NCI-H187 treated with DMSO at 0.1 percent for 48 hours (cell line): ENCODE data around the gene MGME1.

Experiments
- DNase-seq: peaks from one replicate; lab custom pipeline; 2025; lab: John Stamatoyannopoulos, UW

The MGME1 gene, protein sequence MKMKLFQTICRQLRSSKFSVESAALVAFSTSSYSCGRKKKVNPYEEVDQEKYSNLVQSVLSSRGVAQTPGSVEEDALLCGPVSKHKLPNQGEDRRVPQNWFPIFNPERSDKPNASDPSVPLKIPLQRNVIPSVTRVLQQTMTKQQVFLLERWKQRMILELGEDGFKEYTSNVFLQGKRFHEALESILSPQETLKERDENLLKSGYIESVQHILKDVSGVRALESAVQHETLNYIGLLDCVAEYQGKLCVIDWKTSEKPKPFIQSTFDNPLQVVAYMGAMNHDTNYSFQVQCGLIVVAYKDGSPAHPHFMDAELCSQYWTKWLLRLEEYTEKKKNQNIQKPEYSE

DNA sequence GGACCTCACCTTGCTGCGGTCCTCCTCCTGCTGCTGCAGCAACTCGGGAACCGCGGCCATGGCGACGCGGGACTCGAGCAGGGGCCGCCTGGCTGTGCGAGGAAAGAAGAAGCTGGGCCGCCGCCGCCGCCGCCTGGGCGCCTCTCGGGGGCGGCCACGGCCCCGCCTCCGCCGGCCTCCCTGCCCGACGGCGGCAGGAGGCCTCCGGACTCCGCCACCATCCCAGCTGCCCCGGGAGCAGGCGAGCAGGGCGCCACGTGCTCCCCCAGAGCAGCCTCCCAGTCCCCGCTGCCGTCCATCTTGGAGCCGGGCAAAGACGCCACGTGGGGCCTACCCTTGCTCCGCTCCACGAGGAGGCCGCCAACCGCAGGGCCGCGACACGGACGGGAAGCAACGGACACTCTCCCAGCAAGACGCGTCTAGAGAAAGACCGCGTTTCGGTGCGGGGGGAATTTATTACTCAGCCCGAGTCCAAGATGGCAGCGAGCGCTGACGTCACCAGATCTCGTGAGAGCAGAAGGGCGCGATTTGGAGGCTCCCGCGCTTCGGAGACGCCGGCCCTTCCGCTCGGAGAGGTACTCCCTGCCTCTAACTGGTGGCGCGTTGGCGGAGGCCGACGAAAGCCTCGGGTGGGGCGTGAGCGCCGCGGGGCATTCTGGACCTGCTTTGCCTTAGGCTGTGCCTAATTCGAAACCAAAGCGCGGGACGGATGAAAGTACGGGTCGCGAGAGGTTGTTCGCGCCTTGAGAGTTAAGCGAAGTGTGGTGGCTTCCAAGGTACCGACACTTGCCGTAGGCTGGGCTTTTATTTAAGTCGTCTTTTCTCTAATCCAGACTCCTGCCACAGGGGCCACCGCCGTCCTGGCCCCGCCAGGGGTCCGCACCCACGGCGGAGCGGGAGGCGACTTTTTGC, at the start of gene MGME1, which contains the start of gene SNX5:
Gene MGME1 (plus strand): TSS at position 653 of the 912 bp plus-strand sequence. CDS start 842 bp downstream, outside the sequence.
Gene SNX5 (minus strand): TSS at position 429 of the 912 bp plus-strand sequence. CDS start 369 bp downstream, at position 60.
- peak; percentile 64 for DNase-seq

DNA sequence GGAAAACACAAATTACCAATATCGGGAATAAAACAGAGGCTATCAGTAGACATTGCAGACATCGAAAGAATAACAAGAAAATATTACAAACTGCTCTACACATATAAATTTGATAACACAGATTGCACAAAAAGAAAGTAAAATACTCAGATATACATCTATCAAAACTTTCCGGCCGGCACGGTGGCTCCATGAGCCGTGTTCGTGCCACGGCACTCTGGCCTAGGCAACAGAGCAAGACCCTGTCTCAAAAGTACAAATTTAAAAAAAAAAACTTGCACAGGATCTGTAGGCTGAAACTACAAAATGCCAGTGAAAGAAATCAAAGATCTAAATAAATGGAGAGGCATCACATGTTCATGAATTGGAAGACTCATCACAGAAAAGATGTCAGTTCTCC, 49.7 kb upstream of the MGME1 start:
- DNase-seq, result no peak

DNA sequence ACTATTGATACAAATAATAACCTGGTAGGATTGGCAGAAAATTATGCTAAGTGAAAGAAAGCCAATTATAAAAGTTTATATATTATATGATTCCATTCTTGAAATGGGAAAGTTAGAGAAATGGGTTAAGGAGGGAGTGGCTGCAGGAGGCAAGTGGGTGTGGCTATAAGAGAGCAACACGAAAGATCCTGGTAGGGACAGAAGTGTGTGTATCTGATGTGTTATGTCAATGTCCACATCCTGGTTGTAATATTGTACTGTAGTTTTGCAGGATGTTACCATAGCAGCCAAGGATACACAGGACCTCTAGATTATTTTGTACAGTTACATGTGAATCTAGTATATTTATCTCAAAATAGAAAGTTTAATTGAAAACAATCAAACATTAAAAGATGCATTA, 47.0 kb upstream of the MGME1 start:
- no peak for DNase-seq

DNA sequence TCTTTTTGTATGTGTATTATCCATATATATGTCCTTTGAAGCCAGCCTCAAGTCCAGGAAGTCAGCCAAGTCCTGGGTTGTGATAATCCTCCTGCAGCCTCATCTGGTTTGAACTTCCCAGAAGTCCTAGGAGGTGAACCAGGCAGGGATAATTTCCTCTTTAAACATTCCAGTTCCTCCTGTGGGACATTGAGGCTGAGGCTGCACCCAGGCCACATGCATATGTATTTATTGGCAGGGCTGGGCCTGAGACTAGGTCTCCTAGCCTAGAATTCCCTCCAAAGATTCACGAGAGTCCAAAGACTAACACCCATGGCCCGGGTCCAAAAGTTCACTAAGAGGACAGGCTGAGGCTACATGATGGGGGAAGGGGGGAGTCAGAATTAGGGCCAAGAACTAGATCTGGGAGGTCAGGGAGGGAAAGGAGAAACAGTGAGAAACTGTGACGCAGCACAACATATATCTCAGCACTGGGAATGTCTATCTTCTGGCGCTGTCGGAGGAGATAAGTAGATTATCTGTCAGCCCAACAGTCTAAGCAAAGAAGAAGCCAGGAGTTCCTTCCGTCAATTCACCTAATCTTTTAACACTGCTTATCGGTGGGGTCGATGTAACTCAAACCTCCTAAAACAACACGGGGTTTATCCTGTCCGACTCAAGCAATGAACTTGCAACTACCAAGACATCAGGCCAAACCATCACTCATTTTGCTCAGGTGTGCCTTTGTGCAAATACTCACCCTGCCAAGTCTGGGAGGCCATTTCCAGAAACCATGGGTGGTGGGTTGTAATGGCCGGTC, 43.5 kb upstream of the MGME1 start:
- DNase-seq, result no peak

DNA sequence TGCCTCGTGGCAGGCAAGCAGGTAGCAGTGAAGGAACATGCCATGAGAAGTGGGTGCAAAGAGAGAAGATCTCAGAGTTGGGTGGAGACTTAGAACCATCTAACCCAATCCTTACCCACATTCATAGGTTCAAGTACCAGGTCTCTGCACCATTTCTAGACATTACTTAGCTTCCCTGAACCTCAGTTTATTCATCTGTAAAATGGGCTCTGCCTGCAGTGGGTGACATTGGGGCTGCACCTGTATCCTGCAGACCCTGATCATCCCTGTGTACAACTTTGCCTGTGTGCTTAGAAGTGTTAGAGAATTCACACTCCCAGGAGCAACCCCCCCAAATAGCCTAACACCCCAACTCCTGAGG, 42.9 kb upstream of the MGME1 start:
- no peak for DNase-seq

DNA sequence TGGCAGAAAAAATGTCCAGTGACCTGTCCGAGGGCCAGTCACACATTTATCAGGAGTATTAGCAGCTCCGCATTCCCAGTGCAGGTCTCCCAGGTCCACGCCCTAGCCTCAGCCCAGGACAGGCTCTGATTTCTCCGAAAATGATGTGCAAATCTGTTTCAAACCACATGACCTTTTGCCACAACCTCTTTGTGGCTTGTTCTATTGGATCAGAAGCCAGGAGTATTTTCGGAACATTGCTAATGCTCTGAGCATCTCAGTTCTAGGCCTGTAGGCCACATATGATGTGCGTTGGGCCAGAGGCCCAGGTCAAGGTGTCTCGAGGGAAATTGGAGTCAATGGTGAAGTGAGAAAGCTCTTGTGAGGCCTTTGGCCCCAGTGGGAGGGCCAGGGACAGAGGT, 40.6 kb upstream of the MGME1 start:
- no peak for DNase-seq

DNA sequence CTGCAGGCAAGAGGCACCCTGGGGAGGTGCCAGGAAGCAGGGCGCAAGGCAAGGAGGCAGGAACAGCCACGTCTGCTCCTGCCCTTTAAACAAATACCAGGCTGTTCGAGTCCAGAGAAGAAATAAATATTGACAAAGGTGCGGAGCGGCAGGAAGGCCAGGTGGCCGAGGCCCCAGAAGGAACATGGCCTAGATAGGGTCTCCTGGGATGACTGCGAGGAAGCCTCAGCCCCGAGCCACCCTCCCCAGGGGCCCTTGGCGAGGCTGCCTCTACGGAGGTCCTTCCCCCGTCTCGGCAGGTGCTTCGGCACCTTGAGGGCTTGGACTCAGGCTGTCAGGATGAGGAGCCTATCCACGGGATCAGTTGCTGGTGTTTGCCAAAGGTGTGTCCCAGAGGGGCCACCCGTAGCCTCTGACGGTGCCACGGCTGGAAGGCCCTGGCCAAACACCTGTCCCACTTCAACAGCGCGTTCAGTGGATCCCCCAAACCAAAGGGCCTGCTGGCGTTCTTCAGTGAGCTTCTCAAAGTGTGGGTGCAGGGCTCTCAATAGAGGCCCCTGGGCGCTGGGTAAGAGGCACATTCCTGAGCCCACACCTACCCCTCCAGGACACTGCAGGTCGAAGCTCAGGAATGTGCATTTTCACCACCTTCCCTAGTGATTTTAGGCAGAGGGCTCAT, 40.0 kb upstream of the MGME1 start:
- DNase-seq, result no peak

DNA sequence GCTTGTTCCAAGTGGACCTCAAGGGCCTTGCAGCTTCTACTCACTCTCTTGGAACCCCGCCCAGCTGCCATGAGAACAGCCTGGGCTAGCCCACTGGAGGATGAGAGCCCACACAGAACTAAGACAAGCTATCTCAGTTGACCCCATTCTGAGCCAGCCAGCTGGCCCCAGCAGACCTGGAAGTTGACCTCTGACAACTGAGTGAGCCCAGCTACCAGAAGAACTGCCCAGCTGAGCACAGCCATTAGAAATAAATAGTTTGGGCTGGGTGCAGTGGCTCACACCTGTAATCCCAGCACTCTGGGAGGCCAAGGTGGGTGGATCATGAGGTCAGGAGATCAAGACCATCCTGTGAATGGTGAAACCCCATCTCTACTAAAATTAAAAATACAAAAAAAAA, 37.3 kb upstream of the MGME1 start:
- DNase-seq, result no peak

DNA sequence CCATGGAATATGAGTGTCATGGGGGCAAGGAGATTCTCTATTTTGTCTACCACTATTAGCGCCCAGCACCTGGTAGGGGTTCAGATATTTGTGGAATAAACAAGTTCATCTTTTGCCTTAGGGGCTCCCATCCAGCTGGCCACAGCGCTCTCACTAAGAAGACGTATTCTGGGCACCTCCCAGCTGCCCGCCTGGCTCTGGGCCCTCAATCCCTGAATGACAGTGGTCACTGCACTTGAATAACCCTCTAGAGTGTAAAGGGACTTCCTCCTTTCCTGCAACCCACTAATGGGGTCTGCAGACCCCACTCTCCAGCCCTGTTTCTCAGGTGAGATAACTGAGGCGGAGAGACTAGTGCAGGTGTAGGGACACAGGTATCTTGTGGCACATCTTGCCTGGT, 36.4 kb upstream of the MGME1 start:
- no peak for DNase-seq

DNA sequence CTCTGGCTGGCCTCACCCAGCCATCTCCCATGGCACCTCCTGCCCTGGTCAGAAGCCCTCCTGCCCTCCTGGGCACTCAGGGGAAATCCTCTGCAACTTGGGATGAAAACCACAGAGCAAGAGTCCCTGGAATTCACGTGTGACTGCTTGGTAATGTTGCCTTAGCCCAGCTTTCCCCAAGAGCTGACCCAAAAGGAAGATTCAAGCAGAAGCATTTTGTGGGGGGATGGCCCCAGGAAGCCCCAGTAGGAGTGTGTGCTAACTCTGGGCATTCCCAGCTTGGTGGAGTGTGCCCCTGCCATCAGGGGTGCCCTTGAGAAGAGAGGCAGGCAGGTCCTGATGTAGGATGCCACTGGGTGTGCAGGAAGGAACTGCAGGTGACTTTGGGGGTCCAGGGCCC, 35.7 kb upstream of the MGME1 start:
- no peak for DNase-seq

DNA sequence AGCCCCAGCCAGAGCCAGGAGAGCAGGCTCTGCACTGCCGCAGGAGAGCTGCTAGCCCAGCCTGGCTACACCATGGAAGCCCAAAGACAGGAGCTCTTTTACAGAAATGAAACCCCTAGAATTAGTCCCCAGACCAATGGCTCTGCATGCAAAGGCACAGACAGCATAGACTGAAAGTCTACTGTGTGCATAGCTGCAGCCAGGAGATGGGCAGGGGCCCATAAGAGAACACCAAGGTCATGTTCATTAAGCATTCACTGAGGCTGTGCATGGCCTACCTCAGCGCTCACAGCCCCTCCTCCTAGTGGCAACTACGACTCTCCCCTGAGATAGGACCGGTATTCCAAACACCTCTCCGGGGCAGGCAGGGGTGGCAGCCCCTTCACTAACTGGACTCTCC, 35.1 kb upstream of the MGME1 start:
- no peak for DNase-seq

DNA sequence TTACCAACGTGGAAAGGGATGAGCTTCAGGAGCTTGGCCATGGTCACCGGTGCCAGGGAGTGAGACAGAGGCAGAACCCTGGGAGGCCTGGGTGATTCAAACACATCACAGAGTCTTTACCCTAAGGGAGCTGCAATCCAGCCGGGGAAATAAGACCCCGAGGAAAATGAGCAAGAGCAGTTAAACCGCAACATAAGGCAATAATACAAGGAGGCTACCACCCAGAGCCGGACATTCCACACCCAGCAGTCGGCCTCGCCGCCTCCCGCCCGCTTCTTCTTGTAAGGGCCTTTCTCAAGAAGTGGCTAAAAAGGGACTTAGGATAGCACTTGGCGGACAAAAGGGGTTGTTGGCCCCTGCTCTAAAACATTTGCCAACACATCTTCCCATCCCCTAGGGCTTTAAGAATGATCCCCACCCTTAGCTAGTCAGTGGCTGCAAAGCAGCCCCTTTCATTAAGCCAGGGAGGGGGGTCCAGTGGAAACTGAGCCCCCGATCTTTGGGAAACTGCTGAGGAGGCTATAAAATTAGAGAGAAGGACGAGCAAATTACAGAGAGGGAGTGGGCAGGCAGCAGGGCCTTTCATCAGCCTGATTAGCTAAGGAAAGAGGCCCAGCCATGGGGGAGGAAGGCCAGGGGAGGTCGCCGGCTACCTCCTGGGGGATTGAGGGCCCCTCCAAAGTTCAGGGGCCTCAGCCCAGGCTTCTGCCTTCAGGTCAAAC, 34.5 kb upstream of the MGME1 start:
- DNase-seq, result no peak

DNA sequence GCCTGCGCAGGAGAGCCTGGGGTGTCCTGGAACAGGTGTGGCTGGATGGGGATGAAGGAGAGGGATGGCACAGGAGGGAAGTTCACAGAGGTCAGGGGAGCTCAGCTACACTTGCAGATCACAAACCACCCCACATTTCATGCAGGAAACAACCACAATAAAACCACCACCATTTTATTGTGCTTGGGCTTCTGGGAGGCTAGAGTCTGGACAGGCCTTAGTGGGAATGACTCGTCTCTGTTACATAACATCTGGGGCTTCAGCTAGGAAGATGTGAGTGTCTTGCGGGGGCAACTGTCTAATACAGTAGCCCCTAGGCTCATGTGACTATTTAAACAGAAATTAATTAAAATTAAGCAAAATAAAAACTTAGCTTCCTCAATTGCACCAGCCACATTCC, 33.6 kb upstream of the MGME1 start:
- no peak for DNase-seq

DNA sequence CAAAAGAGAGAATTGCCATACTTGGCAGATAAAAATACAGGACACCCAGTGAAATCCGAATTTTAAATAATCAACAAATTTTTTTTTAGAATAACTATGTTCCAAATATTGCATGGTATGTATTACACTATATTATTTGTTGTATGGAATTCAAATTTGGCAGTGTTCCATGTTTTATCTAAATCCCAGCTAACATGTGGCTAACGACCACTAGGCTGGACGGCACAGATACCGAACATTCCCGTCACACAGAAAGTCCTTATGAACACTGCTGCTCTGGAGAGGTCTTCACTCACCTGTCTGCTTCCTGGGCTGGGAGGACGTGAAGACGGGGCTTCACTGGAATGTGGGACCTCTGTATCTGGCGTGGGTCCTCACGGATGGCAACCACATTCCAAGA, 33.1 kb upstream of the MGME1 start:
- DNase-seq, result no peak

DNA sequence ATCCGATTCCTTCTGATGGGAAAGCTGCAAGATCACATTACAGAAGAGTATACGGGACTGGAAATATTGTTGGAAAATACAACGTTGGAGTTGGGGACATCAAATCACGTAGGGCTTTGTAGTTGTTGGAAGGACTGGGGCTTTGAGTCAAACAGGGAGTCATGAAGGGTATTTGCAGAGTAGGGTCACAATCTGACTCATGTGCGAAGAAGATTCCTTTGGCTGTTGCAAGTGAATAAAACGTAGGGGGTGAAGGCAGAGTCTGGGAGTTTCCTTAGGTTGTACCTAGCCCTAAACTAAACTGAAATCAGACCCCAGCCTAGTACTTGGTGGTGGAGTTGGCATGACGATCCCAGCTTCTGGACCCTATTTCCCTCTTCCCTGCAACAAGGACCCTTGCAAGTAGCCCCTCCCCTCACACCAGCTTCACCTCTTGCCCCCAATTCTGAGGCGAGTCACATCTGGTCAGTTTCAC, 32.5 kb upstream of the MGME1 start:
- no peak for DNase-seq

DNA sequence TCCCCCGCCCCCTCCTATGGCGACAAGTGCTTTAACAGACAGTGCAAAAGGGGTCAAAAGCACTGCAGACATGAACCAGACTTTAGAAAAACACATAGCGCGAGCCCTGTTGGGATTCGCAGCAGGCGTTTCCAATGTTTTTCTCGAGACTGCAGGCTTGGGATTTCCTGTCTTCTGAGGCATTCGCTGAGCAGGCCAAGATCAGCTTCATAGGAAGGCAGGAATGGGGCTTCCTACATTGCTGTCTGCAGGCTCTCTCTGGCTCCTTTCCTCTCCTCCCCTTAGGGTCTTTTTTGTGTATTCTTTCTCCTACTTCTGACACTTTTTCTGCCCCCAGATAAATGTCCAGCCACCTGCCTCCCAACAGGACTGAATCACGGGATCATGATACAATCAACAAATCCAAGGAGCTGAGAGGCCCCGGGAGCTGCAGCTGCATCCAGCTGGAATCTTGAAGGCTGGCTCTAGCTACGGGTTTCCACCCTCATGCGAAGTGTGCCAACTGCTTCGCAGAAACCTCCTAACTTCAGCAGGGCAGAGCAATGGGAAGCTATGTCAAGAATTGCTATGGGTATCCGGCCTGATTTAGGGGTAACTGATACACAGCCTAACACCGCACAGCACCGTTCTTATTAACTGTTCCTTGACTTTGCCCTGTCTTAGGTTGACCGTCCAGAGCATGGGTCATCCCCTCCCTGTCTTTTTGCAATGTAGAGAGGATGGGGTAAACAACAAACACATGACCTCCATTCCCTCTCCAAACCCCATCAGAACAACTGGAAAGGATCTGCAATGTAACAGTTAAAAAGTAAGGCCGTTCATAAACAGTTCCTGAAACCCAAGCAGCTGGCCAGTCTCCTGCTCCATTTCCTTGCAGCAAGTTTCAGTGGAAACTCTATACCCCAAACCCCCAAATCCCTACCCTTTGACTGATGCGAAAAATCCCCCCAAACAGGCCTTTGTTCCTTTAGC, 31.8 kb upstream of the MGME1 start:
- no peak for DNase-seq

DNA sequence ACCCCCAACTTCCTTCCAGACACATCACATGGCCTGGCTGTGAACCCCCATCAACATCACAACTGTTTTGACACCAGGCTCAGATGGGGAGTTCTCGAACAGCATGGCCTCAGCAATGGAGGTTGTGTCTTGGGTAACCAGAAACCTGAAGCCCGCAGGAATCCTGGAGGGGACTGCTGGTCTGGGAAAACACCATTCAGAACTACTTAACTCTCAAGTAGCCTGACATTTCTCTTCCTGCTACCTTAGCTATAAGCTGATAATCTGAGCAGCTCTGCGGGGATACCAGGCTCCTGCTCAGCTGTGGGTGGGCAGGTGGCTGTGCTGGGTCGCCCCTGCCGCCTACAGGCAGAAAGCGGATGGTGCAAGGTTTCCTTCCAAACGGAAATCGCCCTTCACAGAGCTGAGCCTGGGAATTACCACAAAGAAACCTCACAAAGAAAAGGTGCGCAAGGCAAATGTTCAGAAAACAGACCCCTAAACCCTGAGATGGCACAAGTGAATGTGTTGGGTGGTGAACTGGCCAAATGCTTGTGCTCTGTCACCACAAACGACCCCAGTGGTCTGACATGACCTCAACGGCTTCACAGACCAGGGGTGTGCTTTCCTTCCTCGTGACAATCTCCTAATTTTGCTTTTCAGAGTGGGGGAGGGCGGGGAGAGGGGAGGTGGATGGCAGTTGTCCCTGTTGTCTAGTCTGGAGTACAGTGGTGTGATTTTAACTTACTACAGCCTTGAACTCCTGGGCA, 29.8 kb upstream of the MGME1 start:
- no peak for DNase-seq

DNA sequence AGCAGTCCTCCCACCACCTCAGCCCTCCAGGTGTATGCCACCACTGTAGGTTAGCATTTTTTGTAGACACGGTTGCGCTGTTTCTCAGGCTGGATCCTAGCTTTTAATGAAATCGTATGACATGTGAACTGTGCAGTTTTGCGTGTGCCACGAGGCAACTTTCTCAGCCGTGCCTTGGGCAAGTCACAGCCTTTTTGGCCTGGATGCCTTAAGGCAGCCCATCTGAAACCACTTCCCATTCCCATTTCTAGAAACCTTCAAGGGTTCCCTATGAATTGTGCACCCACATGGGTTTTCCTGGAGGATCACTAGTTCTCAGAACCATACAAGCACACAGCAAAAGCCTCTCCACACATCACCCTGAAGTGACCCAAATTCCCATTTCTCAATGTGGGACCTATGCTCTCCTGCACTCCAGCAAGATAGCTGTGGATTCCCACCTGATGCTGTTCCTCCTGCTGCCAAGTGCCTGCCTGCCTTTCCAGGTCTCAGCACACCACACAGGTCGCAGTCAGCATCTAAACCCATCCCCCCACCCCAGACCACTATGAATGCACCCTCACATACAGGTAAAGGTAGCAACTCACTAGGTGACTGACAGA, 29.1 kb upstream of the MGME1 start:
- DNase-seq, result no peak
